C4-2B (cell line): ENCODE measurements around the gene INTS14.

Experiments
- CTCF ChIP-seq: fragments of 450-650 bp; conservative IDR thresholded peaks from 2 replicates; pipeline ENCODE4 v1.5.1; 2017; ENCODE audit warnings: mild to moderate bottlenecking
- ZFX ChIP-seq: fragments of 450-650 bp; IDR thresholded peaks from 2 replicates; pipeline ENCODE4 v1.6.1; 2017

- TF ChIP-seq CTCF (no peak), ZFX (no peak)
Measured at GRCh38 chr15:65634356-65634755, 23.4 kb upstream of the INTS14 start.
